ENCODE measurements around the gene CADM1. TPM values are rescaled to one million over a fixed set of nuclear protein-coding genes. Genes with fewer than 3 reads are reported as not detected.

Gene CADM1
- total RNA-seq, 4 donors from 2014 or later, result 1.2 to 2.5 (median 2.2) TPM

DNA sequence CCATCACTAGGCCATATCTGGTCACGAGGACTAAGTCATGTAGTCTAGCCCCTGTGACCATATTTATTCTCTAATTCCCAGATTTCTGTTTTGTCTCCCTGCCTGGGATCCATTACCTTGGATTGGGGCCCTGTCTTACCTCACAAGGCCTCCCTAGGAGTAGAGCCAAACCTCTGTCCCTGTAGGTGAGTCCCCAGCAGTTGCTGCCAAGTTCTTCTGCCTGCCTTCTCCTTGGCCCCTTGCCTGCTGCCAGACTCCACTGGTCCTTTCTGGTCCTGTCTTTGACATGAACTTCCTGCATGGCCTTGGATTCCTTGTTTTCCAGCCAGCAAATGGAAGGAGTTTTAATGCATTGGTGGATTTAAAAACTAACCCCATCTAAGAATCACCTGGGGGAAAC, 35.6 kb upstream of the CADM1 start:
- peaks cover 0 to 4% (median 0%) of the 10 kb centered on the region in 3 donors for H3K27me3 ChIP-seq
- in situ Hi-C loops (cut with MboI; ENCODE audit: low sequenced_read_pairs in 4 of 4), result no loop called here
- no peaks in the 10 kb centered on the region for H3K36me3 ChIP-seq
- peaks cover 0 to 4% of the 10 kb centered on the region in 2 donors for H3K4me1 ChIP-seq
- intact Hi-C loops (cut with DNase I; ENCODE audit: low total_unique reads), result no loop called here
- H3K27ac ChIP-seq, result no peak overlapping the region
- H3K4me3 ChIP-seq, result no peak overlapping the region
- DNase-seq, result no peak
- no peaks in the 10 kb centered on the region for H3K9me3 ChIP-seq
- ATAC-seq, result no peak
- no peak for TF ChIP-seq POLR2A (IDR thresholded peaks at IDR 0.05)
- TF ChIP-seq, protein P1, sequence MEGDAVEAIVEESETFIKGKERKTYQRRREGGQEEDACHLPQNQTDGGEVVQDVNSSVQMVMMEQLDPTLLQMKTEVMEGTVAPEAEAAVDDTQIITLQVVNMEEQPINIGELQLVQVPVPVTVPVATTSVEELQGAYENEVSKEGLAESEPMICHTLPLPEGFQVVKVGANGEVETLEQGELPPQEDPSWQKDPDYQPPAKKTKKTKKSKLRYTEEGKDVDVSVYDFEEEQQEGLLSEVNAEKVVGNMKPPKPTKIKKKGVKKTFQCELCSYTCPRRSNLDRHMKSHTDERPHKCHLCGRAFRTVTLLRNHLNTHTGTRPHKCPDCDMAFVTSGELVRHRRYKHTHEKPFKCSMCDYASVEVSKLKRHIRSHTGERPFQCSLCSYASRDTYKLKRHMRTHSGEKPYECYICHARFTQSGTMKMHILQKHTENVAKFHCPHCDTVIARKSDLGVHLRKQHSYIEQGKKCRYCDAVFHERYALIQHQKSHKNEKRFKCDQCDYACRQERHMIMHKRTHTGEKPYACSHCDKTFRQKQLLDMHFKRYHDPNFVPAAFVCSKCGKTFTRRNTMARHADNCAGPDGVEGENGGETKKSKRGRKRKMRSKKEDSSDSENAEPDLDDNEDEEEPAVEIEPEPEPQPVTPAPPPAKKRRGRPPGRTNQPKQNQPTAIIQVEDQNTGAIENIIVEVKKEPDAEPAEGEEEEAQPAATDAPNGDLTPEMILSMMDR (IDR thresholded peaks at IDR 0.05 in 4 of 5, conservative IDR thresholded peaks at IDR 0.05 in 1 of 5), result no peak

DNA sequence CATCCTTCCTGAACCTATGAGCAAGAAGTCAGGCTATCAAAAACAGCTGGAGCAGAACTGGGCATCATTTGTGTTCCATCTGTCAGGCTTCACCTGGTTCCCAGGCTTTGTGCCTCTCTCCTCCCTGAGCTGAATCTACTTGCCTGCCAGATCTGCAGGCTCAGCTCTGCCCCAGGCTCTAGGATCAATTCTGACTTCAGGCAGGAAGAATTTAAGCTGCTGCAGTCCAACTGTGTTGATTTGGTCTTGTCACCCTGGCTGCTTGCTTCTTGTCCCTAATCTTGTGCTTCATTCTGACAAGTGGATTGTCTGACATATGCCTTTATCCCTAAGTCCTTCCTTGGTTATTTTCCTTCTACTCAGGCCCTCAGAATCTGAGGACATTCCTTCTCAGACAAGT, 31.6 kb upstream of the CADM1 start:
- Histone ChIP-seq H3K27ac (no peak overlapping the region), H3K4me3 (no peak overlapping the region), H3K36me3 (no peaks in the 10 kb centered on the region), H3K9me3 (no peaks in the 10 kb centered on the region), H3K4me1 (no peaks in the 10 kb centered on the region), H3K27me3 (peaks cover 0 to 4% (median 2%) of the 10 kb centered on the region in 3 donors)
- TF ChIP-seq, protein P1 (IDR thresholded peaks at IDR 0.05 in 4 of 5, conservative IDR thresholded peaks at IDR 0.05 in 1 of 5), result no peak
- no peak for TF ChIP-seq POLR2A (IDR thresholded peaks at IDR 0.05)
- intact Hi-C loops (cut with DNase I; ENCODE audit: low total_unique reads), result no loop called here
- no peak for ATAC-seq
- DNase-seq, result no peak
- in situ Hi-C loops (cut with MboI; ENCODE audit: low sequenced_read_pairs in 4 of 4), result no loop called here

DNA sequence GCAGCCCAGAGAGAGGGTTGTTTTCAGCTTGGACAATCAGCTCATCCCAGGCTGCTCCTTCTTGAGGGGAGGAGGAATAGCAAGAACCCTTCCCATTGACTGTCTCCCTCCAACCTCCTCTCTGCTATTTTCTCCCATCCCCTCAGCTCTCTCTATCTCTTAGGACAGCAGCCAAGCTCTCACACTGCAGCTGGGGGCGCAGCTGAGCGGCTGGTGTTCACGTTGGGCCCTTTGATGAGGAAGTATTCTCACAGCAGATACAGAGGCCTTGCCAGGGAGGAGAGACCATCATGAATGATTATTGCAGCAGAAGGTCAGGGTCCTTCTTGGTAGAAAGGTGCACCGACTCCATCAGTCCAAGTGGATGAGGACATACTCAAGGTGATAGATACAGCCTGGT, 26.5 kb upstream of the CADM1 start:
- Histone ChIP-seq H3K27me3 (peaks cover 0 to 3% (median 2%) of the 10 kb centered on the region in 3 donors), H3K9me3 (no peaks in the 10 kb centered on the region), H3K27ac (no peak overlapping the region), H3K36me3 (no peaks in the 10 kb centered on the region), H3K4me1 (no peaks in the 10 kb centered on the region), H3K4me3 (no peak overlapping the region)
- TF ChIP-seq, protein P1 (IDR thresholded peaks at IDR 0.05 in 4 of 5, conservative IDR thresholded peaks at IDR 0.05 in 1 of 5), result no peak
- TF ChIP-seq POLR2A (IDR thresholded peaks at IDR 0.05), result no peak
- ATAC-seq (no peak), DNase-seq (no peak)
- in situ Hi-C loops (cut with MboI; ENCODE audit: low sequenced_read_pairs in 4 of 4) (no loop called here), intact Hi-C loops (cut with DNase I; ENCODE audit: low total_unique reads) (no loop called here)

DNA sequence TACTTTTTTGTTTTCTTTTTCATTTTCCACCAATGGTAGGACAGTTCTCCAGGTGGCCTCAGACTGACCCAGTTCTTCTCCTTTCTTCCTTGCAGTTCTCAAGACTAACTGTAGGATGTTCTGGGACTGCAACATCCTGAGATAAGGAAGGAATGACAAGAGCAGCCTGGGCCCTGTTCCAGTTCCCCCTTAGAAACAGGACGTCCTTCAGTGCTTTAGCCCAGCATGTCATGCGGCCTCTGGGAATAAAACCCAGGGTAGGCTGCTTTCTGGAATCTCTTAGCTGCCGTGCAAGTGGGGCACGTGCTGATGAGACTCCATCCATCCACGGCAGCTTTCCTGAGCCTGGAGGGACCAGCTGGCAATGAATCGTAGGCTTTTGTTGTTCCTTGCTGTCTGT, 24.0 kb upstream of the CADM1 start:
- Histone ChIP-seq H3K9me3 (no peaks in the 10 kb centered on the region), H3K27me3 (peaks cover 0 to 2% (median 0%) of the 10 kb centered on the region in 3 donors), H3K27ac (no peak overlapping the region), H3K4me1 (no peaks in the 10 kb centered on the region), H3K36me3 (no peaks in the 10 kb centered on the region), H3K4me3 (no peak overlapping the region)
- in situ Hi-C loops (cut with MboI; ENCODE audit: low sequenced_read_pairs in 4 of 4), result no loop called here
- ATAC-seq (no peak), DNase-seq (no peak)
- intact Hi-C loops (cut with DNase I; ENCODE audit: low total_unique reads), result no loop called here
- no peak for TF ChIP-seq POLR2A (IDR thresholded peaks at IDR 0.05)
- TF ChIP-seq, protein P1 (IDR thresholded peaks at IDR 0.05 in 4 of 5, conservative IDR thresholded peaks at IDR 0.05 in 1 of 5), result no peak

DNA sequence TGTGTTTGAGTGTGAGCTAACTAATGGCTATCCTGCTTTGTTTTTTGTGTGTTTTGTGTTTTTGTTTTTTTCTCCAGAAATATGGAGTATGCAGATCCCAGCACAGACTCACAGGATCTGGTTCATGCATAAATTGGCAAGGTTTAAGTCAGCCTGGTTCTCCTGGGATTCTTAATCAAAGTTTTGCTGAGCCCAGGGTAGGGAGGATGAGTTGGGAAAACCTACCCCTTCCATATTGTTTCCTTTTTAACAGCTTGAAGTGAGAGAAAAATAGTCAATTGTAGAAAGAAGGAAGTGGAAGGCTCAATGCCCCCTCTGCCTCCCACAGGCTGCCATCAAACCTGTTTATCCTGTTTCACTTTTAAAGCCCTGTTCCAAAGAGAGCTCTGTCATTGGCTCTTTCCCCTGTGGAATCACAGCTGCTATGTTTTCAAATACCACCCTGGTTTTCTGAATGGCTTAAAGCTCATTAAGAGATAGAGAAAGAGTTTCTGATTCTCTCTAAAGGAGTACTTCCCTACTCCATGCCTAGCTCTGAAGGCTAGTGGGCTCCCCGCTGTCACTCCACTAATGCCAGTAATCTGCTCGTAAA, 23.4 kb upstream of the CADM1 start:
- peaks cover 0 to 2% (median 0%) of the 10 kb centered on the region in 3 donors for H3K27me3 ChIP-seq
- H3K36me3 ChIP-seq, result no peaks in the 10 kb centered on the region
- TF ChIP-seq, protein P1 (IDR thresholded peaks at IDR 0.05 in 4 of 5, conservative IDR thresholded peaks at IDR 0.05 in 1 of 5), result no peak
- TF ChIP-seq POLR2A (IDR thresholded peaks at IDR 0.05), result no peak
- no peaks in the 10 kb centered on the region for H3K4me1 ChIP-seq
- no peak overlapping the region for H3K4me3 ChIP-seq
- H3K27ac ChIP-seq, result no peak overlapping the region
- ATAC-seq, result no peak
- intact Hi-C loops (cut with DNase I; ENCODE audit: low total_unique reads), result no loop called here
- in situ Hi-C loops (cut with MboI; ENCODE audit: low sequenced_read_pairs in 4 of 4), result no loop called here
- DNase-seq, result no peak
- H3K9me3 ChIP-seq, result no peaks in the 10 kb centered on the region

Data from gastrocnemius medialis (tissue), 4 donors.